GM15510 (cell line): ENCODE results near the gene SUSD1.

ENCODE experiments used
- POLR2A ChIP-seq: IDR thresholded peaks from 3 replicates; pipeline ENCODE4 v1.6.1; 2011; ENCODE audit warnings: borderline replicate concordance; ENCODE audit not compliant: insufficient read length; ENCODE audit errors: extremely low read depth

SUSD1 gene

GRCh38 chr9:112158656-112159367 is 16.3 kb downstream of the SUSD1 start:
- TF ChIP-seq POLR2A: no peak

- TF ChIP-seq POLR2A: no peak
Observed at GRCh38 chr9:112157961-112158360, 17.1 kb downstream of the SUSD1 start.

- TF ChIP-seq POLR2A: no peak
Observed at GRCh38 chr9:112157087-112157486, 18.0 kb downstream of the SUSD1 start.

- no peak for TF ChIP-seq POLR2A
Observed at GRCh38 chr9:112149211-112149610, 25.9 kb downstream of the SUSD1 start.

- TF ChIP-seq POLR2A: no peak
Observed at GRCh38 chr9:112145886-112146285, 29.2 kb downstream of the SUSD1 start.

- no peak for TF ChIP-seq POLR2A
Observed at GRCh38 chr9:112144807-112145206, 30.3 kb downstream of the SUSD1 start.

GRCh38 chr9:112142420-112142819 is 32.7 kb downstream of the SUSD1 start:
- TF ChIP-seq POLR2A: no peak

GRCh38 chr9:112140936-112141335 is 34.2 kb downstream of the SUSD1 start:
- no peak for TF ChIP-seq POLR2A

- TF ChIP-seq POLR2A: no peak
Observed at GRCh38 chr9:112137066-112137465, 38.0 kb downstream of the SUSD1 start.

GRCh38 chr9:112135706-112136105 is 39.4 kb downstream of the SUSD1 start:
- TF ChIP-seq POLR2A: no peak

GRCh38 chr9:112132356-112132755 is 42.7 kb downstream of the SUSD1 start:
- no peak for TF ChIP-seq POLR2A

- TF ChIP-seq POLR2A: no peak
Observed at GRCh38 chr9:112130997-112131396, 44.1 kb downstream of the SUSD1 start.

GRCh38 chr9:112130347-112130746 is 44.8 kb downstream of the SUSD1 start:
- no peak for TF ChIP-seq POLR2A

GRCh38 chr9:112129246-112129645 is 45.9 kb downstream of the SUSD1 start:
- TF ChIP-seq POLR2A: no peak

GRCh38 chr9:112127281-112127680 is 47.8 kb downstream of the SUSD1 start:
- no peak for TF ChIP-seq POLR2A

GRCh38 chr9:112125951-112126388 is 49.1 kb downstream of the SUSD1 start:
- no peak for TF ChIP-seq POLR2A
